Esophagus squamous epithelium (tissue), 5 donors: Measurements from ENCODE around the gene C6orf136. TPM values are rescaled to one million over a fixed set of nuclear protein-coding genes. Genes with fewer than 3 reads are reported as not detected.

ENCODE experiments used
- DNase-seq: peaks from one replicate; lab custom pipeline; 2025; lab: John Stamatoyannopoulos, UW
- H3K27ac ChIP-seq, 4 donors: fragments of 200-600 bp; sonication (generic); one replicate each; pipeline ENCODE4 v1.5.1; 2016 to 2019; ENCODE audit warnings: mild to moderate bottlenecking in 1 of 4
- H3K27me3 ChIP-seq, 4 donors: fragments of 200-600 bp; sonication (generic); 1 replicate in 3 of 4; 2 replicates in 1 of 4; pipeline versions ENCODE4 v1.5.1 to v1.6.0; 2017 to 2021; ENCODE audit warnings: antibody characterized with exemption in 1 of 4
- H3K36me3 ChIP-seq, 3 donors: fragments of 200-600 bp; sonication (generic); one replicate each; pipeline ENCODE4 v1.5.1; 2016 to 2019
- H3K4me1 ChIP-seq, 3 donors: fragments of 200-600 bp; sonication (generic); one replicate each; pipeline ENCODE4 v1.5.1; 2017 to 2019
- H3K4me3 ChIP-seq, 4 donors: fragments of 200-600 bp; sonication (generic); 1 replicate in 3 of 4; 2 replicates in 1 of 4; pipeline ENCODE4 v1.5.1; 2016 to 2019; ENCODE audit warnings: mild to moderate bottlenecking in 2 of 4, moderate library complexity in 1 of 4
- H3K9me3 ChIP-seq, 3 donors: fragments of 200-600 bp; sonication (generic); one replicate each; pipeline ENCODE4 v1.5.1; 2016 to 2019
- CTCF ChIP-seq, 6 experiments: fragments of 450-650 bp in 4 of 6; fragments of 200-600 bp in 2 of 6; sonication (generic) in 2 of 6; IDR thresholded peaks; one replicate each; pipeline ENCODE4 v1.5.1; 2016 to 2019; ENCODE audit warnings: antibody characterized with exemption in 6 of 6, mild to moderate bottlenecking in 4 of 6, moderate library complexity in 4 of 6
- POLR2A ChIP-seq, 4 donors: fragments of 450-650 bp; IDR thresholded peaks; one replicate each; pipeline ENCODE4 v1.6.1; 2017; ENCODE audit warnings: antibody characterized with exemption in 4 of 4, mild to moderate bottlenecking in 4 of 4, moderate library complexity in 3 of 4
- WGBS, 2 donors: methylation state at CpG; one replicate each; pipeline ENCODE4 v1.1.5; 2018; 5-methylcytosine and 5-hydroxymethylcytosine counted together
- intact Hi-C: fragments of 100-400 bp; cut with DNase I; formaldehyde crosslinking; loops from one replicate; pipeline ENCODE4 v1.15.0; 2022
- total RNA-seq, 4 donors: library from RNA; depleted of rRNA; stranded (reverse); fragments of >200 nt; gene quantifications; one replicate each; pipeline ENCODE4 v1.1.0, GENCODE V29; 2016
- donor health status: DM: yes; HTN: yes; CAD: no.

C6orf136 gene
- total RNA-seq, 4 donors from 2014 or later = 8.3 to 17.5 (median 12.7) TPM

- 0 to 1% methylated on average over 11 to 23 of the region's 41 CpGs for WGBS, 2 donors
- Histone ChIP-seq H3K36me3 (no peaks in the 10 kb centered on the region), H3K27me3 (no peaks in the 10 kb centered on the region), H3K27ac (peak within 1 kb of the TSS; percentile 96 to 99 (median 98)), H3K4me1 (peaks cover 62 to 91% (median 63%) of the 10 kb centered on the region in 3 donors), H3K9me3 (no peaks in the 10 kb centered on the region), H3K4me3 (peak within 1 kb of the TSS; percentile 73 to 92 (median 82))
- intact Hi-C loops = loop anchor here (10.0 kb wide), 1 partner anchor 199 kb away; the partner anchor contains the start of gene DDR1
- DNase-seq = peak; percentile 45
- TF ChIP-seq CTCF (IDR thresholded peaks at IDR 0.05) = no peak
- TF ChIP-seq POLR2A (IDR thresholded peaks at IDR 0.05) = peak in 2 of 4 donors; percentile 31 to 72
Observed at GRCh38 chr6:30686009-30686907, 39.3 kb downstream of the C6orf136 start, which contains the start of gene PPP1R18. Gene PPP1R18 (minus strand): TSS chr6:30686645. CDS start chr6:30686018, 627 bp downstream.

- 0 to 2% methylated on average over 25 to 34 of the region's 52 CpGs for WGBS, 2 donors
- no peaks in the 10 kb centered on the region for H3K9me3 ChIP-seq
- no peaks in the 10 kb centered on the region for H3K36me3 ChIP-seq
- H3K27ac ChIP-seq = peak overlapping the region; percentile 96 to 99 (median 98)
- DNase-seq = peak; percentile 86
- H3K4me1 ChIP-seq = peaks cover 57 to 88% (median 65%) of the 10 kb centered on the region in 3 donors
- TF ChIP-seq POLR2A (IDR thresholded peaks at IDR 0.05) = peak in 2 of 4 donors; percentile 29 to 58
- TF ChIP-seq CTCF (IDR thresholded peaks at IDR 0.05) = no peak
- H3K4me3 ChIP-seq = peak overlapping the region; percentile 73 to 92 (median 82)
- no peaks in the 10 kb centered on the region for H3K27me3 ChIP-seq
- intact Hi-C loops = loop anchor here (10.0 kb wide), 1 partner anchor 198 kb away; the partner anchor contains the start of gene DDR1
Observed at GRCh38 chr6:30686908-30687658, 40.1 kb downstream of the C6orf136 start.

GRCh38 chr6:30687659-30688431, 40.9 kb downstream of the C6orf136 start:
- no peaks in the 10 kb centered on the region for H3K36me3 ChIP-seq
- peak in 1 of 4 donors; percentile 19 for TF ChIP-seq POLR2A (IDR thresholded peaks at IDR 0.05)
- peak in 1 of 6 experiments; percentile 7 for TF ChIP-seq CTCF (IDR thresholded peaks at IDR 0.05)
- H3K4me1 ChIP-seq = peaks cover 50 to 81% (median 57%) of the 10 kb centered on the region in 3 donors
- no peaks in the 10 kb centered on the region for H3K9me3 ChIP-seq
- intact Hi-C loops = loop anchor here (10.0 kb wide), 1 partner anchor 197 kb away; the partner anchor contains the start of gene DDR1
- peak overlapping the region; percentile 96 to 99 (median 98) for H3K27ac ChIP-seq
- peak overlapping the region; percentile 73 to 92 (median 82) for H3K4me3 ChIP-seq
- DNase-seq = no peak
- H3K27me3 ChIP-seq = no peaks in the 10 kb centered on the region
- 0 to 7% methylated on average over 1 to 16 of the region's 22 CpGs for WGBS, 2 donors

- peak overlapping the region in 3 of 4 donors; percentile 73 to 92 (median 86) for H3K4me3 ChIP-seq
- no peak for DNase-seq
- H3K36me3 ChIP-seq = no peaks in the 10 kb centered on the region
- H3K9me3 ChIP-seq = no peaks in the 10 kb centered on the region
- peaks cover 43 to 73% (median 50%) of the 10 kb centered on the region in 3 donors for H3K4me1 ChIP-seq
- H3K27me3 ChIP-seq = no peaks in the 10 kb centered on the region
- 65 to 80% methylated on average over 9 of the region's 9 CpGs for WGBS, 2 donors
- intact Hi-C loops = loop anchor here (10.0 kb wide), 1 partner anchor 196 kb away; the partner anchor contains the start of gene DDR1
- TF ChIP-seq POLR2A (IDR thresholded peaks at IDR 0.05) (no peak), CTCF (IDR thresholded peaks at IDR 0.05) (no peak)
- peak overlapping the region; percentile 96 to 99 (median 98) for H3K27ac ChIP-seq
Observed at GRCh38 chr6:30688569-30688968, 41.6 kb downstream of the C6orf136 start.
